K562 (cell line): ENCODE results near the gene MPHOSPH9. TPM values are rescaled to one million over a fixed set of nuclear protein-coding genes. Genes with fewer than 3 reads are reported as not detected.

Experiments used
- ATAC-seq: fragments of 200-7000 bp; cut with Tn5 transposase; 3 replicates; pipeline ENCODE4 v1.9.1; 2020; ENCODE audit warnings: moderate library complexity
- BruUV-seq: library from RNA; stranded (reverse); fragments of 400-500 nt; replicated peaks from 2 replicates; lab custom pipeline; 2021; lab: Mats Ljungman, UMichigan
- CTCF ChIA-PET: fragments of 300-600 bp; formaldehyde crosslinking; extraction: SDS; loops from one replicate; lab custom pipeline; 2021; ENCODE audit warnings: low intra/inter-chr PET ratio; lab: Yijun Ruan, JAX
- POLR2A ChIA-PET: fragments of 300-600, 350-650 bp; sonication (Branson Sonifier 250); formaldehyde crosslinking; extraction: SDS; loops from one replicate; lab custom pipeline; 2021; ENCODE audit warnings: antibody characterized with exemption, inconsistent platforms; lab: Yijun Ruan, JAX
- DNase-seq, 4 experiments: peaks; one replicate each; pipeline versions ENCODE4 v3.0.0 to v3.0.0-alpha.2; 2011 to 2018; ENCODE audit warnings: low spot score in 3 of 4, mixed read lengths in 3 of 4; ENCODE audit errors: extremely low read depth in 1 of 4
- FAIRE-seq: peaks from 2 replicates; lab custom pipeline; 2011; peaks lifted over from hg19 to GRCh38; lab: Jason Lieb, UNC
- H2AFZ ChIP-seq: 2 replicates; pipeline ENCODE4 v1.6.0; 2011; ENCODE audit warnings: low read depth, low read length, control low read depth, inconsistent platforms
- H3K27ac ChIP-seq: fragments of 200-600 bp; 3 replicates; pipeline ENCODE4 v1.8.0; 2011; ENCODE audit warnings: low read depth, mild to moderate bottlenecking, control low read depth, inconsistent platforms, low read length, moderate library complexity, mixed read lengths; ENCODE audit errors: extremely low read depth
- H3K27me3 ChIP-seq, 2 experiments: fragments of 300-600 bp in 1 of 2; 2 replicates in 1 of 2; 3 replicates in 1 of 2; pipeline versions ENCODE4 v1.6.0 to v1.8.0; 2011; ENCODE audit warnings: inconsistent platforms in 2 of 2, low read length in 2 of 2, mild to moderate bottlenecking in 1 of 2, mixed read lengths in 1 of 2, moderate library complexity in 1 of 2; ENCODE audit not compliant: control insufficient read depth in 2 of 2, insufficient read depth in 2 of 2
- H3K36me3 ChIP-seq: fragments of 300-600 bp; 3 replicates; pipeline ENCODE4 v1.8.0; 2011; ENCODE audit warnings: mild to moderate bottlenecking, low read length, inconsistent platforms; ENCODE audit not compliant: control insufficient read depth, insufficient read depth
- H3K4me1 ChIP-seq, 2 experiments: fragments of 200-600 bp in 1 of 2; replicated peaks in 1 of 2; 2 replicates in 1 of 2; 3 replicates in 1 of 2; pipeline versions ENCODE4 v1.5.1 to v1.8.0; 2011; ENCODE audit warnings: inconsistent platforms in 2 of 2, low read length in 2 of 2, mild to moderate bottlenecking in 1 of 2, mixed read lengths in 1 of 2, moderate library complexity in 1 of 2; ENCODE audit not compliant: control insufficient read depth in 2 of 2, insufficient read depth in 2 of 2
- H3K4me2 ChIP-seq: 2 replicates; pipeline ENCODE4 v1.6.1; 2011; ENCODE audit warnings: low read length, control low read depth, inconsistent platforms, mixed read lengths; ENCODE audit not compliant: insufficient read depth
- H3K4me3 ChIP-seq: fragments of 200-600 bp; sonication (generic), shearing (Covaris generic); 2 replicates; pipeline ENCODE4 v1.5.1; 2016; ENCODE audit warnings: control low read depth, inconsistent platforms
- H3K79me2 ChIP-seq: fragments of 200-600 bp; 3 replicates; pipeline ENCODE4 v1.8.0; 2011; ENCODE audit warnings: low read length, inconsistent platforms; ENCODE audit not compliant: control insufficient read depth, insufficient read depth
- H3K9ac ChIP-seq, 2 experiments: 2 replicates each; pipeline versions ENCODE4 v1.6.0 to v1.6.1; 2011; ENCODE audit warnings: low read depth in 2 of 2, low read length in 2 of 2, control low read depth in 1 of 2, inconsistent platforms in 1 of 2, mild to moderate bottlenecking in 1 of 2, mixed read lengths in 1 of 2; ENCODE audit not compliant: insufficient read depth in 1 of 2
- H3K9me1 ChIP-seq: one replicate; pipeline ENCODE4 v1.6.0; 2011; ENCODE audit warnings: inconsistent platforms, mild to moderate bottlenecking, low read length, moderate library complexity; ENCODE audit not compliant: control insufficient read depth, insufficient read depth
- H3K9me3 ChIP-seq: replicated peaks from 2 replicates; pipeline ENCODE4 v1.5.1; 2011; ENCODE audit warnings: low read depth, low read length, inconsistent platforms; ENCODE audit not compliant: control insufficient read depth, insufficient read depth
- H4K20me1 ChIP-seq: replicated peaks from 2 replicates; pipeline ENCODE4 v1.6.1; 2011; ENCODE audit warnings: low read length, inconsistent platforms, mixed read lengths; ENCODE audit not compliant: control insufficient read depth, insufficient read depth
- CEBPB ChIP-seq: fragments of 450-650 bp; IDR thresholded peaks from 2 replicates; pipeline ENCODE4 v1.6.1; 2016; ENCODE audit warnings: missing genetic modification characterization, missing compliant biosample characterization
- FOXJ2 ChIP-seq: fragments of 200-800 bp; sonication (Bioruptor generic); IDR thresholded peaks from 2 replicates; pipeline ENCODE4 v1.6.1; 2016; ENCODE audit warnings: missing genetic modification characterization, missing compliant biosample characterization
- HMG20B ChIP-seq: fragments of 250-450 bp; sonication (Bioruptor Pico); IDR thresholded peaks from 2 replicates; pipeline ENCODE4 v1.5.0; 2021; ENCODE audit warnings: mild to moderate bottlenecking
- ZNF311 ChIP-seq: fragments of 250-450 bp; sonication (Bioruptor Pico); IDR thresholded peaks from 2 replicates; pipeline ENCODE4 v1.4.0; 2020; ENCODE audit warnings: mild to moderate bottlenecking, moderate library complexity
- ZSCAN32 ChIP-seq: fragments of 450-650 bp; formaldehyde crosslinking; IDR thresholded peaks from 2 replicates; pipeline ENCODE4 v1.4.0; 2020; ENCODE audit warnings: mild to moderate bottlenecking, moderate library complexity
- WGBS: fragments of 100-300 bp; shearing (Covaris generic); methylation state at CpG from one replicate; pipeline ENCODE4 v1.1.6; 2016; ENCODE audit warnings: low coverage, mixed read lengths; ENCODE audit not compliant: insufficient coverage; ENCODE audit errors: missing lambda C conversion rate; 5-methylcytosine and 5-hydroxymethylcytosine counted together
- in situ Hi-C: fragments of 300-500 bp; cut with MboI; formaldehyde crosslinking; loops from 4 replicates; pipeline ENCODE4 v1.15.0; 2018; ENCODE audit warnings: inconsistent platforms, mixed read lengths
- intact Hi-C: fragments of 100-400 bp; cut with micrococcal nuclease; formaldehyde crosslinking; loops from 2 replicates; pipeline ENCODE4 v1.14.2; 2022
- polyA plus RNA-seq, 8 experiments: library from polyadenylated mRNA; depleted of rRNA in 4 of 8; stranded (reverse) in 5 of 8; unstranded in 3 of 8; fragments of >200 nt; fragmentation: Nextera tagmentation in 2 of 8; fragmentation: Illumina TruSeq in 1 of 8; extraction: Ambion mirVana in 2 of 8; extraction: Trizol in 1 of 8; gene quantifications; 2 replicates each; pipeline versions ENCODE4 v1.2.1 to v1.2.3, GENCODE V29; 2011 to 2014; ENCODE audit warnings: inconsistent platforms in 1 of 8, missing spikeins in 1 of 8
- total RNA-seq, 7 experiments: library from RNA; depleted of rRNA in 6 of 7; stranded (reverse); fragments of >200 nt in 6 of 7; fragmentation: Illumina TruSeq in 2 of 7; extraction: Trizol in 2 of 7; gene quantifications; 2 replicates each; pipeline versions ENCODE4 v1.2.1 to v1.2.3, GENCODE V29; 2011 to 2021; ENCODE audit warnings: low replicate concordance in 1 of 7
- TF ChIP-seq, protein P1 (sequence below): IDR thresholded peaks from 2 replicates; pipeline ENCODE4 v1.6.1; 2011; ENCODE audit warnings: borderline replicate concordance, low read depth, mild to moderate bottlenecking, moderate library complexity, low read length; ENCODE audit not compliant: insufficient read depth, poor library complexity, severe bottlenecking
- TF ChIP-seq, protein P2 (sequence below): fragments of 250-450 bp; sonication (Bioruptor Pico); IDR thresholded peaks from 2 replicates; pipeline ENCODE4 v1.5.0; 2021
- TF ChIP-seq, protein P3 (sequence below): fragments of 250-450 bp; sonication (Bioruptor Pico); IDR thresholded peaks from 2 replicates; pipeline ENCODE4 v1.8.0; 2022; ENCODE audit warnings: moderate library complexity, mild to moderate bottlenecking, inconsistent platforms

MPHOSPH9 gene
- total and polyA plus RNA-seq, 9 of the 15 experiments (the other 6 are each of a cell fraction or from before 2014, with no cell fraction given), result 14.2 to 103 (median 54.5) TPM

DNA sequence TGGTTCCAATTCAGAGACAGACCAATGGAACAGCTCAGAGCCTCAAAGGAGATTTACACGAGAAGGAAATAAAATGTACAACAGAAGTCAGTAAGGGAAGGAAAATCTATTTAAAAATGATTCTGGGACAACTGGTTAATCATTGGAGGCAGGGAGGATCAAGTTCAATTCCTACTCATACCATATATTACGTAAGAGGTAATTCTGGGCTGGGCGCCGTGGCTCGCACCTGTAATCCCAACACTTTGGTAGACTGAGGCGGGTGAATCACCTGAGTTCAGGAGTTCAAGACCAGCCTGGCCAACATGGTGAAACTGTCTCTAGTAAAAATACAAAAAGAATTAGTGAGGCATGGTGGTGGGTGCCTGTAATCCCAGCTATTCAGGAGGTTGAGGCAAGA lies 45.3 kb downstream of the MPHOSPH9 start:
- H3K4me2 ChIP-seq, result no peak overlapping the region
- no peaks in the 10 kb centered on the region for H3K9me3 ChIP-seq
- ATAC-seq (no peak), DNase-seq (no peak), FAIRE-seq (no peak)
- no peaks in the 10 kb centered on the region for H3K79me2 ChIP-seq
- no peaks in the 10 kb centered on the region for H3K9me1 ChIP-seq
- no peaks in the 10 kb centered on the region for H4K20me1 ChIP-seq
- H3K27me3 ChIP-seq, result no peaks in the 10 kb centered on the region
- intact Hi-C loops, result no loop called here
- 95% methylated on average over 6 of the region's 6 CpGs for WGBS
- H3K27ac ChIP-seq, result no peak overlapping the region
- POLR2A ChIA-PET, result interaction anchor here (0.7 to 2.2 kb wide), 2 partner anchors 14 to 45 kb away, joined by 3 to 11 read pairs; partner anchors contain the start of genes MPHOSPH9 and MTRFR
- no peak overlapping the region for H3K9ac ChIP-seq
- no peaks in the 10 kb centered on the region for H3K4me1 ChIP-seq
- in situ Hi-C loops, result no loop called here
- BruUV-seq, result no TSS peak
- CTCF ChIA-PET, result no interaction called here
- no peak overlapping the region for H2AFZ ChIP-seq
- TF ChIP-seq, protein P1, sequence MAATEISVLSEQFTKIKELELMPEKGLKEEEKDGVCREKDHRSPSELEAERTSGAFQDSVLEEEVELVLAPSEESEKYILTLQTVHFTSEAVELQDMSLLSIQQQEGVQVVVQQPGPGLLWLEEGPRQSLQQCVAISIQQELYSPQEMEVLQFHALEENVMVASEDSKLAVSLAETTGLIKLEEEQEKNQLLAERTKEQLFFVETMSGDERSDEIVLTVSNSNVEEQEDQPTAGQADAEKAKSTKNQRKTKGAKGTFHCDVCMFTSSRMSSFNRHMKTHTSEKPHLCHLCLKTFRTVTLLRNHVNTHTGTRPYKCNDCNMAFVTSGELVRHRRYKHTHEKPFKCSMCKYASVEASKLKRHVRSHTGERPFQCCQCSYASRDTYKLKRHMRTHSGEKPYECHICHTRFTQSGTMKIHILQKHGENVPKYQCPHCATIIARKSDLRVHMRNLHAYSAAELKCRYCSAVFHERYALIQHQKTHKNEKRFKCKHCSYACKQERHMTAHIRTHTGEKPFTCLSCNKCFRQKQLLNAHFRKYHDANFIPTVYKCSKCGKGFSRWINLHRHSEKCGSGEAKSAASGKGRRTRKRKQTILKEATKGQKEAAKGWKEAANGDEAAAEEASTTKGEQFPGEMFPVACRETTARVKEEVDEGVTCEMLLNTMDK, result no peak
- no peak for TF ChIP-seq ZSCAN32 (CRISPR knock-in tag)
- TF ChIP-seq, protein P2, sequence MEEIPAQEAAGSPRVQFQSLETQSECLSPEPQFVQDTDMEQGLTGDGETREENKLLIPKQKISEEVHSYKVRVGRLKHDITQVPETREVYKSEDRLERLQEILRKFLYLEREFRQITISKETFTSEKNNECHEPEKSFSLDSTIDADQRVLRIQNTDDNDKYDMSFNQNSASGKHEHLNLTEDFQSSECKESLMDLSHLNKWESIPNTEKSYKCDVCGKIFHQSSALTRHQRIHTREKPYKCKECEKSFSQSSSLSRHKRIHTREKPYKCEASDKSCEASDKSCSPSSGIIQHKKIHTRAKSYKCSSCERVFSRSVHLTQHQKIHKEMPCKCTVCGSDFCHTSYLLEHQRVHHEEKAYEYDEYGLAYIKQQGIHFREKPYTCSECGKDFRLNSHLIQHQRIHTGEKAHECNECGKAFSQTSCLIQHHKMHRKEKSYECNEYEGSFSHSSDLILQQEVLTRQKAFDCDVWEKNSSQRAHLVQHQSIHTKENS (CRISPR knock-in tag), result no peak
- TF ChIP-seq ZNF311, result no peak
- TF ChIP-seq CEBPB (tag), result peak; percentile 22; the same call in 1 of the 2 replicates
- TF ChIP-seq, protein P3, sequence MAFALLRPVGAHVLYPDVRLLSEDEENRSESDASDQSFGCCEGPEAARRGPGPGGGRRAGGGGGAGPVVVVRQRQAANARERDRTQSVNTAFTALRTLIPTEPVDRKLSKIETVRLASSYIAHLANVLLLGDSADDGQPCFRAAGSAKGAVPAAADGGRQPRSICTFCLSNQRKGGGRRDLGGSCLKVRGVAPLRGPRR (CRISPR knock-in tag), result no peak
- TF ChIP-seq HMG20B (CRISPR knock-in tag), result no peak
- no peak for TF ChIP-seq FOXJ2
- H3K4me3 ChIP-seq, result no peak overlapping the region
- peaks cover 72% of the 10 kb centered on the region; the same call in 2 of the 3 replicates for H3K36me3 ChIP-seq
